IMR-90 (cell line): ENCODE data around the gene SKIL. TPM values are rescaled to one million over a fixed set of nuclear protein-coding genes. Genes with fewer than 3 reads are reported as not detected.

ENCODE experiments used
- ATAC-seq: fragments of 200-7000 bp; cut with Tn5 transposase; 2 replicates; pipeline ENCODE4 v1.9.1; 2020; ENCODE audit warnings: low read depth, mild to moderate bottlenecking, moderate library complexity
- BruUV-seq: library from RNA; stranded (reverse); fragments of 400-500 nt; replicated peaks from 2 replicates; lab custom pipeline; 2021; lab: Mats Ljungman, UMichigan
- CTCF ChIA-PET: fragments of 300-600 bp; formaldehyde crosslinking; extraction: SDS; loops from one replicate; lab custom pipeline; 2021; ENCODE audit warnings: antibody characterized with exemption; lab: Yijun Ruan, JAX
- POLR2A ChIA-PET: fragments of 300-600 bp; sonication (Branson Sonifier 250); formaldehyde crosslinking; loops from one replicate; lab custom pipeline; 2022; ENCODE audit warnings: antibody characterized with exemption; ENCODE audit not compliant: unreplicated experiment; lab: Charles Lee
- DNase-seq: peaks from one replicate; pipeline ENCODE4 v3.0.0; 2013
- H2AFZ ChIP-seq: replicated peaks from 2 replicates; pipeline ENCODE3; 2013; ENCODE audit warnings: low read length, mild to moderate bottlenecking; ENCODE audit not compliant: poor library complexity
- H2AK5ac ChIP-seq: 2 replicates; pipeline ENCODE4 v1.6.1; 2013; ENCODE audit warnings: low read depth, low read length, inconsistent platforms
- H2AK9ac ChIP-seq: replicated peaks from 2 replicates; pipeline ENCODE3; 2013; ENCODE audit warnings: mild to moderate bottlenecking, low read depth, low read length, moderate library complexity; ENCODE audit not compliant: poor library complexity
- H2BK120ac ChIP-seq: 2 replicates; pipeline ENCODE4 v1.6.1; 2013; ENCODE audit warnings: low read depth, low read length, inconsistent platforms
- H2BK15ac ChIP-seq: 3 replicates; pipeline ENCODE4 v1.6.1; 2013; ENCODE audit warnings: low read depth, low read length, inconsistent platforms
- H2BK20ac ChIP-seq: 2 replicates; pipeline ENCODE4 v1.6.1; 2013; ENCODE audit warnings: low read depth, mild to moderate bottlenecking, inconsistent platforms, low read length, moderate library complexity
- H2BK5ac ChIP-seq: 2 replicates; pipeline ENCODE4 v1.6.1; 2013; ENCODE audit warnings: mild to moderate bottlenecking, low read depth, low read length, inconsistent platforms; ENCODE audit not compliant: poor library complexity, severe bottlenecking
- H3K14ac ChIP-seq: replicated peaks from 2 replicates; pipeline ENCODE4 v1.6.1; 2013; ENCODE audit warnings: low read depth, low read length, inconsistent platforms
- H3K18ac ChIP-seq: 2 replicates; pipeline ENCODE4 v1.6.1; 2013; ENCODE audit warnings: low read depth, low read length, control low read depth
- H3K23ac ChIP-seq: 2 replicates; pipeline ENCODE4 v1.6.1; 2013; ENCODE audit warnings: low read depth, low read length, inconsistent platforms
- H3K27ac ChIP-seq: 2 replicates; pipeline ENCODE4 v1.5.1; 2013; ENCODE audit warnings: mild to moderate bottlenecking, control low read depth, low read length; ENCODE audit not compliant: insufficient read depth
- H3K27me3 ChIP-seq: 2 replicates; pipeline ENCODE4 v1.6.1; 2013; ENCODE audit warnings: low read length; ENCODE audit not compliant: control insufficient read depth, insufficient read depth
- H3K36me3 ChIP-seq: 2 replicates; pipeline ENCODE4 v1.6.1; 2013; ENCODE audit warnings: low read length, mixed read lengths; ENCODE audit not compliant: control insufficient read depth, insufficient read depth
- H3K4ac ChIP-seq: 2 replicates; pipeline ENCODE4 v1.6.1; 2013; ENCODE audit warnings: low read depth, low read length, inconsistent platforms
- H3K4me1 ChIP-seq: 2 replicates; pipeline ENCODE4 v1.6.1; 2013; ENCODE audit warnings: low read length, mixed read lengths; ENCODE audit not compliant: control insufficient read depth, insufficient read depth
- H3K4me2 ChIP-seq: 2 replicates; pipeline ENCODE4 v1.6.1; 2013; ENCODE audit warnings: low read depth, mild to moderate bottlenecking, control low read depth, low read length, moderate library complexity
- H3K4me3 ChIP-seq: 2 replicates; pipeline ENCODE4 v1.5.1; 2013; ENCODE audit warnings: low read depth, mild to moderate bottlenecking, control low read depth, low read length, moderate library complexity; ENCODE audit not compliant: insufficient read depth
- H3K56ac ChIP-seq: 2 replicates; pipeline ENCODE4 v1.6.1; 2013; ENCODE audit warnings: low read length, inconsistent platforms; ENCODE audit not compliant: insufficient read depth; ENCODE audit errors: extremely low read depth
- H3K79me1 ChIP-seq, 2 experiments: 2 replicates each; pipeline ENCODE4 v1.6.1; 2013; ENCODE audit warnings: low read length in 2 of 2, inconsistent platforms in 1 of 2, low read depth in 1 of 2
- H3K9ac ChIP-seq: 2 replicates; pipeline ENCODE4 v1.6.1; 2013; ENCODE audit warnings: low read depth, low read length, control low read depth
- H3K9me1 ChIP-seq: 2 replicates; pipeline ENCODE4 v1.6.1; 2013; ENCODE audit warnings: low read length, inconsistent platforms; ENCODE audit not compliant: insufficient read depth
- H3K9me3 ChIP-seq: 2 replicates; pipeline ENCODE4 v1.6.1; 2013; ENCODE audit warnings: low read length; ENCODE audit not compliant: control insufficient read depth, insufficient read depth
- H4K20me1 ChIP-seq: 2 replicates; pipeline ENCODE4 v1.6.1; 2013; ENCODE audit warnings: low read length, inconsistent platforms; ENCODE audit not compliant: insufficient read depth
- H4K5ac ChIP-seq: 2 replicates; pipeline ENCODE4 v1.6.1; 2013; ENCODE audit warnings: mild to moderate bottlenecking, low read depth, low read length, control low read depth
- H4K8ac ChIP-seq, 2 experiments: 2 replicates each; pipeline ENCODE4 v1.6.1; 2013; ENCODE audit warnings: low read depth in 2 of 2, low read length in 2 of 2, control low read depth in 1 of 2, inconsistent platforms in 1 of 2
- H4K91ac ChIP-seq: 2 replicates; pipeline ENCODE4 v1.6.1; 2013; ENCODE audit warnings: low read depth, low read length, inconsistent platforms; ENCODE audit not compliant: insufficient read depth
- CEBPB ChIP-seq: IDR thresholded peaks from 2 replicates; pipeline ENCODE4 v1.6.1; 2012; ENCODE audit warnings: low read depth, low read length, improper control_type of control experiment
- CTCF ChIP-seq: conservative IDR thresholded peaks from 2 replicates; pipeline ENCODE4 v1.5.1; 2012; ENCODE audit warnings: mild to moderate bottlenecking, low read depth, low read length, improper control_type of control experiment
- ELK1 ChIP-seq: fragments of 150-350 bp; IDR thresholded peaks from 2 replicates; pipeline ENCODE4 v1.6.1; 2016; ENCODE audit warnings: low read depth, mild to moderate bottlenecking, low read length, moderate library complexity, borderline replicate concordance
- NFE2L2 ChIP-seq: fragments of 150-350 bp; IDR thresholded peaks from 2 replicates; pipeline ENCODE4 v1.6.1; 2016; ENCODE audit warnings: low read depth, mild to moderate bottlenecking, low read length
- RCOR1 ChIP-seq: IDR thresholded peaks from 2 replicates; pipeline ENCODE4 v1.6.1; 2012; ENCODE audit warnings: mild to moderate bottlenecking, low read length, improper control_type of control experiment; ENCODE audit not compliant: insufficient replicate concordance
- USF2 ChIP-seq: fragments of 150-350 bp; IDR thresholded peaks from 2 replicates; pipeline ENCODE4 v1.6.1; 2017; ENCODE audit warnings: mild to moderate bottlenecking, antibody characterized with exemption, low read length, low read depth
- WGBS, 2 experiments: methylation state at CpG; one replicate each; pipeline versions ENCODE4 v1.1.5 to v1.1.7; 2013; ENCODE audit warnings: missing lambda C conversion rate in 2 of 2; ENCODE audit not compliant: insufficient read length in 1 of 2; ENCODE audit errors: extremely low coverage in 2 of 2; 5-methylcytosine and 5-hydroxymethylcytosine counted together
- dilution Hi-C: fragments of 300-500 bp; cut with HindIII; formaldehyde crosslinking; loops from one replicate; pipeline ENCODE4 v1.14.3; 2018; ENCODE audit warnings: low sequenced_read_pairs; ENCODE audit not compliant: unreplicated experiment
- in situ Hi-C: fragments of 300-500 bp; cut with MboI; formaldehyde crosslinking; loops from 3 replicates; pipeline ENCODE4 v1.14.3; 2019; ENCODE audit warnings: low sequenced_read_pairs, inconsistent platforms, mixed read lengths
- intact Hi-C: fragments of 100-400 bp; cut with micrococcal nuclease; formaldehyde crosslinking; loops from 2 replicates; pipeline ENCODE4 v1.10.0; 2022
- polyA plus RNA-seq, 3 experiments: library from polyadenylated mRNA; depleted of rRNA; stranded (reverse); fragments of >200 nt; gene quantifications; 2 replicates each; pipeline ENCODE4 v1.2.3, GENCODE V29; 2012; ENCODE audit warnings: low replicate concordance in 1 of 3
- total RNA-seq: library from RNA; depleted of rRNA; stranded (reverse); fragments of >200 nt; gene quantifications from 2 replicates; pipeline ENCODE4 v1.2.3, GENCODE V29; 2012

SKIL gene
- total and polyA plus RNA-seq, 2 of the 4 experiments (the other 2 are of a cell fraction), result 9.2 to 55.9 TPM

DNA sequence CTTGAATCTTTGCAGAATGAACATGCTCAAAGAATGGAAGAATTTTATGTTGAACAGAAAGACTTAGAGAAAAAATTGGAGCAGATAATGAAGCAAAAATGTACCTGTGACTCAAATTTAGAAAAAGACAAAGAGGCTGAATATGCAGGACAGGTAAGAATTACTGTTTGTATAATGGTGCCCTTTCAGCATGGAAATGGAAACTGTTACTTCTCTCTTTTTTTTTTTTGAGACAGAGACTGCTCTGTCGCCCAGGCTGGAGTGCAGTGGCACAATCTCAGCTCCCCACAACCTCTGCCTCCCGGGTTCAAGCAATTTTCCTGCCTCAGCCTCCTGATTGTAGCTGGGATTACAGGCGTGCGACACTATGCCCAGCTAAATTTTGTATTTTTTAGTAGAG is 33.6 kb downstream of the SKIL start:
- in situ Hi-C loops (no loop called here), dilution Hi-C loops (no loop called here), intact Hi-C loops (no loop called here)
- Histone ChIP-seq H3K23ac (no peak overlapping the region), H2AFZ (no peak overlapping the region), H3K36me3 (peaks cover 25% of the 10 kb centered on the region), H2AK5ac (no peak overlapping the region), H3K18ac (no peak overlapping the region), H4K5ac (no peak overlapping the region), H4K20me1 (no peaks in the 10 kb centered on the region; the same call in 1 of the 2 replicates), H4K8ac (no peak overlapping the region), H2BK20ac (no peak overlapping the region), H3K9me1 (0 out of 2 replicates have a peak, but pooled peaks cover 2% of the 10 kb centered on the region), H3K9ac (no peak overlapping the region), H2BK5ac (no peak overlapping the region), H3K27ac (no peak overlapping the region), H3K4ac (no peak overlapping the region), H3K4me1 (no peaks in the 10 kb centered on the region), H3K79me1 (peaks cover 4 to 13% of the 10 kb centered on the region in 2 experiments; a peak in 3 of 4 replicates), H2BK15ac (no peak overlapping the region), H3K14ac (no peak overlapping the region), H3K4me2 (no peak overlapping the region), H4K91ac (no peak overlapping the region), H2AK9ac (no peak overlapping the region), H3K9me3 (no peaks in the 10 kb centered on the region), H3K4me3 (no peak overlapping the region), H3K56ac (no peak overlapping the region), H3K27me3 (no peaks in the 10 kb centered on the region), H2BK120ac (no peak overlapping the region)
- ChIA-PET POLR2A (interaction anchor here (0.5 kb wide), 1 partner anchor 188 kb away, joined by 3 read pairs; no protein-coding TSS in a partner anchor), CTCF (no interaction called here)
- ATAC-seq (no peak), DNase-seq (no peak)
- no TSS peak for BruUV-seq
- no peak for TF ChIP-seq CEBPB
- no peak for TF ChIP-seq USF2
- TF ChIP-seq NFE2L2, result no peak
- TF ChIP-seq CTCF, result no peak
- TF ChIP-seq ELK1, result no peak
- TF ChIP-seq RCOR1, result no peak
- no CpG with 5 or more reads among the region's 4 CpGs for WGBS, 2 experiments
